ENCODE measurements around the gene CLCN2. TPM values are rescaled to one million over a fixed set of nuclear protein-coding genes. Genes with fewer than 3 reads are reported as not detected.
"Not testable (repeated sequence)": the region's sequence is repeated elsewhere in the genome, so short reads cannot be mapped to it uniquely, and the experiment has no call there.

CLCN2 gene
- total RNA-seq, 2 experiments from 2014 or later, result 6.1 to 7.0 TPM

- CTCF ChIA-PET, result interaction anchor here (0.6 kb wide), 1 partner anchor 11 kb away, joined by 3 read pairs; no protein-coding TSS in a partner anchor
- POLR2A ChIA-PET, result interaction anchor here (0.6 kb wide), 1 partner anchor 167 kb away, joined by 4 read pairs; no protein-coding TSS in a partner anchor
Observed at GRCh38 chr3:184351511-184352148, 9.8 kb downstream of the CLCN2 start.

- ChIA-PET POLR2A (no interaction called here), CTCF (no interaction called here)
Observed at GRCh38 chr3:184350618-184351017, 10.8 kb downstream of the CLCN2 start.

- CTCF ChIA-PET, result no interaction called here
- POLR2A ChIA-PET, result no interaction called here
Observed at GRCh38 chr3:184349563-184350470, 11.6 kb downstream of the CLCN2 start.

- ChIA-PET POLR2A (no interaction called here), CTCF (no interaction called here)
Observed at GRCh38 chr3:184348057-184348382, 13.4 kb downstream of the CLCN2 start.

- POLR2A ChIA-PET, result no interaction called here
Observed at GRCh38 chr3:184347321-184348056, 13.9 kb downstream of the CLCN2 start.

GRCh38 chr3:184346480-184347190 is 14.8 kb downstream of the CLCN2 start:
- CTCF ChIA-PET, result interaction anchor here (1.1 kb wide), 1 partner anchor 12 kb away, joined by 3 read pairs; no protein-coding TSS in a partner anchor
- POLR2A ChIA-PET, result no interaction called here

More at GRCh38 chr3:184347321-184348056, 13.9 kb downstream of the CLCN2 start:
- CTCF ChIA-PET, result interaction anchor here (1.1 kb wide), 1 partner anchor 11 kb away, joined by 3 read pairs; no protein-coding TSS in a partner anchor

GRCh38 chr3:184345317-184346144 is 15.9 kb downstream of the CLCN2 start:
- ChIA-PET CTCF (interaction anchor here (0.6 kb wide), 1 partner anchor 10 kb away, joined by 3 read pairs; no protein-coding TSS in a partner anchor), POLR2A (no interaction called here)

GRCh38 chr3:184344579-184345316 is 16.7 kb downstream of the CLCN2 start:
- ChIA-PET POLR2A (interaction anchor here (0.6 kb wide), 1 partner anchor 486 kb away, joined by 4 read pairs; no protein-coding TSS in a partner anchor), CTCF (no interaction called here)

- POLR2A ChIA-PET, result no interaction called here
- CTCF ChIA-PET, result no interaction called here
Observed at GRCh38 chr3:184343200-184343876, 18.1 kb downstream of the CLCN2 start.

GRCh38 chr3:184341925-184342324 is 19.5 kb downstream of the CLCN2 start:
- ChIA-PET CTCF (no interaction called here), POLR2A (no interaction called here)

- POLR2A ChIA-PET, result interaction anchor here (1.2 kb wide), 1 partner anchor 21 kb away, joined by 3 read pairs; no protein-coding TSS in a partner anchor
- CTCF ChIA-PET, result not testable (repeated sequence)
Observed at GRCh38 chr3:184339451-184340135, 21.8 kb downstream of the CLCN2 start.

- CTCF ChIA-PET, result interaction anchor here (0.9 to 2.1 kb wide), 3 partner anchors 15 to 162 kb away, joined by 3 to 6 read pairs (median 3); no protein-coding TSS in a partner anchor
Observed at GRCh38 chr3:184339001-184339400, 22.4 kb downstream of the CLCN2 start.

GRCh38 chr3:184338511-184338945 is 22.9 kb downstream of the CLCN2 start:
- POLR2A ChIA-PET, result interaction anchor here (1.2 kb wide), 1 partner anchor 22 kb away, joined by 3 read pairs; no protein-coding TSS in a partner anchor
- CTCF ChIA-PET, result interaction anchor here (0.9 to 2.1 kb wide), 3 partner anchors 15 to 162 kb away, joined by 3 to 6 read pairs (median 3); no protein-coding TSS in a partner anchor

More at GRCh38 chr3:184339001-184339400, 22.4 kb downstream of the CLCN2 start:
- POLR2A ChIA-PET, result interaction anchor here (1.2 kb wide), 1 partner anchor 22 kb away, joined by 3 read pairs; no protein-coding TSS in a partner anchor

- CTCF ChIA-PET, result interaction anchor here (0.9 to 2.1 kb wide), 3 partner anchors 16 to 163 kb away, joined by 3 to 6 read pairs (median 3); no protein-coding TSS in a partner anchor
- POLR2A ChIA-PET, result no interaction called here
Observed at GRCh38 chr3:184337981-184338380, 23.4 kb downstream of the CLCN2 start.

GRCh38 chr3:184337399-184337714 is 24.0 kb downstream of the CLCN2 start, which contains the start of gene FAM131A:
Gene FAM131A, plus strand, starts transcription at chr3:184337600. Its CDS starts 31 bp downstream, at chr3:184337631.
- ChIA-PET POLR2A (interaction anchor here (0.6 to 0.7 kb wide), 2 partner anchors 26 to 163 kb away, joined by 3 read pairs; no protein-coding TSS in a partner anchor), CTCF (interaction anchor here (2.1 kb wide), 1 partner anchor 110 kb away, joined by 6 read pairs; no protein-coding TSS in a partner anchor)
